NCI-H146 treated with DMSO at 0.1 percent for 48 hours (cell line): Measurements from ENCODE around the gene KLK6.

ENCODE experiments used
- DNase-seq: peaks from one replicate; lab custom pipeline; 2025; ENCODE audit not compliant: unreplicated experiment; lab: John Stamatoyannopoulos, UW

Gene KLK6

GRCh38 chr19:50959731-50960500 is 9.5 kb downstream of the KLK6 start:
- DNase-seq: no peak

DNA sequence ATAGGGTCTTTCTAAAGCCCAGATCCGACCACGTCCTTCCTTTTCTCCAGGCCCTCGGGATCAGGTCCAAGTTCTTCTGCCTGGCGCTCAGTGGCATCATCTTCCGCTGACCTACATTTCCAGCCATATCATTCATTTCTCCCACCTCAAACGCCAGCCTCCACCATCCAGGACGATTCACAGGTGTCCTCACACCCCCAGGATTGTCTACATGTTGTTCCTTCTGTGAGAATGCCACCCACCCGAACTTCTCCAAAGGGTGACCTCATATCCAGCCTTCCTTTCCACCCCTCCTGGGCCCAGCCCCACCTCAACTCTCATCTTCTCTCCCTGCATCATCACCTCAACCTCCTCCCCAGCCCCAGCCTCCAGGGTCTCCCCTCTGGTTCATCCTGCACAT is 11.8 kb downstream of the KLK6 start:
- DNase-seq: no peak

- DNase-seq: no peak
Measured at GRCh38 chr19:50952910-50953309, 16.5 kb downstream of the KLK6 start, which contains the start of gene KLK5. Gene KLK5, minus strand, starts transcription at chr19:50953038. Its CDS starts 381 bp downstream, at chr19:50952657.

- DNase-seq: no peak
Measured at GRCh38 chr19:50949861-50950260, 19.5 kb downstream of the KLK6 start.

- no peak for DNase-seq
Measured at GRCh38 chr19:50947123-50947522, 22.3 kb downstream of the KLK6 start.

DNA sequence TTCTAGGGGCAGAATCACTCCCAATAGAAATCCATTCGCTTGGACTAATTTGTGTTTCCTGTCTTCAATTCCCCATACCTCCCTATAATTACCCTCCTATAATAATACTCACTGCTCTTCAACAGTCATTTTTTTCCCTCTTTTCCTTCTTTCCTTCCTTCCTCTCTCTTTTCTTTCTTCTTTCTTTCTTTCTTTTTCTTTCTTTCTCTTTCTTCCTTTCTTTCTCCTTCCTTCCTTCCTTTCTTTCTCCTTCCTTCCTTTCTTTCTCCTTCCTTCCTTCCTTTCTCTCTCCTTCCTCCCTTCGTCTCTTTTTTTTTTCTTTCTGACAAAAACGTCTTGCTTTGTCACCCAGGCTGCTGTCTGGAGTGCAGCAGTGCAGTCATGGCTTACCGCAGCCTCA is 24.6 kb downstream of the KLK6 start:
- no peak for DNase-seq

- no peak for DNase-seq
Measured at GRCh38 chr19:50943074-50943828, 26.1 kb downstream of the KLK6 start.

GRCh38 chr19:50939596-50939995 is 29.8 kb downstream of the KLK6 start:
- no peak for DNase-seq

- no peak for DNase-seq
Measured at GRCh38 chr19:50933640-50934039, 35.8 kb downstream of the KLK6 start.

DNA sequence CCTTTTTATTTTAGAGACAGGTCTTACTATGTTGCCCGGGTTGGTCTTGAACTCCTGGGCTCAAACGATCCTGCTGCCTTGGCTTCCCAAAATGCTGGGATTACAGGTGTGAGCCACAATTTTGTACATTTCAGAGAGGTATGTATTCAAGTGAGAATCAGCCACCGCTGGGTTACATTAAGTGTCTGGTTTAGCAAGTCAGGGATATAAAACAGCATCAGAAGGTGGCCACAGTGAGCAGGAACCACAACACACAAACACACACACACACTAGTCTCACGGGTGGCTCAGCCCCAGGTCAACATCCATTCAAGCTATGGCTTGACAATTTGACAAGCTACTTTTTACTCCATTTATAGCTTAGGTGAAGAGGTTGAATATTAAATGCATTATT is 36.7 kb downstream of the KLK6 start:
- DNase-seq: no peak

GRCh38 chr19:50932018-50932689 is 37.2 kb downstream of the KLK6 start:
- DNase-seq: no peak

- no peak for DNase-seq
Measured at GRCh38 chr19:50931023-50931422, 38.4 kb downstream of the KLK6 start.

- no peak for DNase-seq
Measured at GRCh38 chr19:50928831-50929230, 40.6 kb downstream of the KLK6 start.

GRCh38 chr19:50926144-50926543 is 43.2 kb downstream of the KLK6 start:
- DNase-seq: no peak

DNA sequence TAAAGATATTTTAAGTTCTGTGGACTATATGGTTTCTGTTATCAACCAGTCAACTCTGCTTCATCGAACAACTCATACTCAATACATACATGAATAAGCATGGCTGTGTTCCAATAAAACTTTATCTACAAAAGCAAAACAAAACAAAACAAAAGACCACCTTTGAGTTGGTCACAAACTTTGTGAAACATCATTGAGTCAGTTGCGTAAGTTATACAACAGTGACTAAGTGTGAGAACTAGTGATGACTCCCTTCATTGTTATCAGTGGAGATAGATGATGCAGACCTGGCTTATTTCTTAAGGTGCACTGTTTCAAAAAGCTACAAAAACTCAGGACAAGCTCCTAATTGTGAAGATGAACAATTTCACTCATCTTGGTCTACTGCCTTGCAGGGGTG is 43.7 kb downstream of the KLK6 start:
- no peak for DNase-seq

DNA sequence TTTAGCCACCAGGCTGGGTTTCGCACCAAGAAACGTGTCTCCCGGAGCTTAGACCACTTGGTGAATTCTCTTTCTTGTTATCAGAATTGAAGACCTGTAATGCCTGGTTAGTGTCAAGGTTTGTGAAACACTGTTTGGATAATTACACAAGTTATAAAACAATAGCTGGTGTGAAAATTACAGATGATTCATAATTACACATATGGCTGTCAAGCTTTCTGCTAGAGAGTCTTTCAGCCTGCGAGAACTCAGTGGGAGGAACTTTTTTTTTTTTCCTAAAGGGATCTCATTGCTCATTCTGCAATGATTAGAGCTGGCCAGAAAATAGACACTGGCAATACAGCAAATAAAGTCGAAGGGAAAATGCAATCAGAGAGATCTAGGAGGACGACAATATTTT is 44.8 kb downstream of the KLK6 start:
- no peak for DNase-seq

- DNase-seq: peak; percentile 92
Measured at GRCh38 chr19:50922317-50922853, 47.0 kb downstream of the KLK6 start.

GRCh38 chr19:50921426-50922316 is 47.7 kb downstream of the KLK6 start:
- peak; percentile 79 for DNase-seq

GRCh38 chr19:50916069-50916468 is 53.3 kb downstream of the KLK6 start:
- DNase-seq: no peak
